ENCODE measurements around the gene WIPF2.

The WIPF2 gene

DNA sequence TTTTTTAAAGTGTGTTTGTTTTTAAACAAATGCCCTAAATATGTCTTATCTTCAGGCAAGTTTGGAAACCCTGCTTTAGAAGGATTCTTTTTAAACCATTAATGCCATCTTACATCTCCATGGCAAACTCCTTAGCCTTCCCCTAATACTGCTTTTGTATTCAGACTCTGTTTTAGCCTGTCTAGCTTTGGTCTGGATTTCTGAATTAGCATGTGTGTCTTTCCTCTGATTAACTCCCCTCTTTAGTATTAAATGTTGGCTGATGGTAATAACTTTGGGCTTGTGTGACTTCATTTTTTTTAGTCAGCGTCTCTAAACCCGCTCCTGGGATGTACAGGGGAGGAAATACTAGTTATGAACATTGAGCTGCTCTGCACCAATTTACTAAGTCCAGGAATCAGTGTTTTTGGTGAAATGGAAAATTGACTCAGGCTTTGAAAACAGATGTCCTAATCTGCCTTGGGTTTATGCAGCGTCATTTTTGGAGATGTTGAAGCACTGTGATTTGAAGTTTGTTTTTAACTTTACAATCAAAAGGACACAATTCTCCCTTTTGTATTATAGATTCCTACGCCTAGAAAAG is 22.2 kb downstream of the WIPF2 start:
- DNase-seq (ENCODE audit: low read depth, low spot score) = no peak

DNA sequence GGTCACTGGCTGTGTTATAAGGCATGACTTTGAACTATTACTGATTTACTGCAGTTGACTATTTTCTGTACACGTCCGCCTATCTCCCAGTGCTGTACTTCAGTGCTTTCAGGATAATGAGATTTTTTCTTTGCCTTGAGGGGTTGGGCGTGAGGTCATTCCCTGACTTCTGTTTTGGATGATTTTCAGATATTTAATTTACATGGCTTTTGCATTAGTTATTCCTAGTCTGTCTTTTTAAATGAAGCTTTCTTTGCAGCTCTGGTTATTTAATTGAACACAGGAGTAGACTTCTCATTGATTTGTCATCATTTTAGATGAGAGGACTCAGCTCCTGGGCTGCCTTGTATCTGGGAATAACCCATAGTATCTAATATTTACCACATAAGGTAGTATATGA is 23.7 kb downstream of the WIPF2 start:
- DNase-seq (ENCODE audit: low read depth, low spot score) = no peak
- no peak overlapping the region for H3K4me3 ChIP-seq (ENCODE audit: low read length)

More for the DNA sequence above, 22.2 kb downstream of the WIPF2 start:
- H3K4me3 ChIP-seq (ENCODE audit: low read length) = no peak overlapping the region

DNA sequence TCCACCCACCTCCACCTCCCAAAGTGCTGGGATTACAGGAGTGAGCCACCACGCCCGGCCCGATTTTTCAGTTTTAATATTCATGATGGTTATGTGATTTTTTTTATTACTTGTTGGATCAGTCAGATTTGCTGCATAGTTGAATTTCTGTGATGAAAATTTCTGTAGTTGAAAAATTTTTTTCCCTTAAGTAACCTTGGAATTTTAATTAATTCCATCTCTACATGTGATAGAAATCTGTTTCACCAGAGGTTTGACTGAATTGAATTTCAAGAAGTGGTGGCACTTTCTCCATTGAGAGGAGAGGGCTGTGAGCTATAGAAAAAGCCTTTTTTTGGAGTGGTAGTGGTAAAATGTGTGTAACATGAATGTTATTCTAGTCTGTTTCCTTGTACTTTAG is 24.7 kb downstream of the WIPF2 start:
- DNase-seq (ENCODE audit: low read depth, low spot score) = no peak
- H3K4me3 ChIP-seq (ENCODE audit: low read length) = no peak overlapping the region

DNA sequence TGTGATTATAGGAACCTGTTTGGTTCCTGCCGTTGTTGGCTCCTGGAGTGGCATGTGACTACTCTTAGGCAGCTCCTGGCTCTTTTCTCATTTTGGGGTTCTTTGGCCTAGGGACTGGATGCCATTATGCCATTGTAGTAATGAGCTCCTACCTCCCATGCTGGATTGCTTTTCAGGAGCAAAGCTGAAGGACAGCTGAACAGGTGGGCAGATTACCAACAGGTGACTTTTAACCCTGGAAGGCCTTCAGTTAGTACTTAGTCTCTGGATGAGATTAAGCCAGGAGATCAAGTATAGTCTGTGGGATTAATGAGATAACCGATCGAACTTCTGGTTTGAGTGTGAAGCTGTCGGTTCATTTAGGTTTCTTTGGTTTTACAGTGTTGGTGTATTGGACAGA is 25.2 kb downstream of the WIPF2 start:
- no peak for DNase-seq (ENCODE audit: low read depth, low spot score)
- no peak overlapping the region for H3K4me3 ChIP-seq (ENCODE audit: low read length)

DNA sequence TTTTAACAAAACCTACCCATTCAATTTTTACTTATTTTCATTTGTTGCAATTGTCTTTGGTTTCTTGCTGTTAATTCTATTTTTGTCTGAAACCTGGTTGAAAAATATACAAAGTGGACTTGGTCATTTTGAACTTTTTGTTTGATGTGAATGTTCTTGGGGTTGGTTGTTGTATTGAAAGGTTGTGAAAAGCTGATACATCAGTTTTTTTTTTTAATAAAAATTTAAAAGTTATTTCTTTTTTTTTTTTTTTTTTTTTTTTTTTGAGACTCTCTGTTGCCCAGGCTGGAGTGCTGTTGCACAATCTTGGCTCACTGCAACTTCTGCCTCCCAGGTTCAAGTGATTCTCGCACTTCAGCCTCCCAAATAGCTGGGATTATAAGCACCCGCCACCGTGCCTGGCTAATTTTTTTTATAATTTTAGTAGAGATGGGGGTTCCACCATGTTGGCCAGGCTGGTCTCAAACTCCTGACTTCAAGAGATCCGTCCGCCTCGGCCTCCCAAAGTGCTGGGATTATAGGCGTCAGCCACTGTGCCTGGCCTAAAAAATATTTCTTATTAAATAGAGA is 28.9 kb downstream of the WIPF2 start:
- no peak for DNase-seq (ENCODE audit: low read depth, low spot score)
- no peak overlapping the region for H3K4me3 ChIP-seq (ENCODE audit: low read length)

DNA sequence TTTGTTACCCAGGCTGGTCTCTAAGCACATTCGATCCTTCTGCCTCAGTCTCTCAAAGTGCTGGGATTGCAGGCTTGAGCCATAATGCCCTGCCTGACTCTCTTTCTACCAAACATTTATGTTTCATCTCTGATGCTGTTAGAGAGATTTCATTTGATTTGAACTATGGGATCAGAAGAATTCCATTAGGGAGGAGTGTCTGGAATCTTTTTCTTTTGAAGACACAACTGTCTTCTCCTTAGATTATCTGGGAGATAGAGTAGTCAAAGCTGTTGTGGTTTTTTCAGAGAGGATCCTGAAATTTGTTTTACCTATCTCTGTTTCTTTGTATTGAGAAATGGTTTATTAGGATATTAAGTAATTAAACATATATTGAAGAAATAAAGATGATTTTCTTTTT is 29.4 kb downstream of the WIPF2 start:
- DNase-seq (ENCODE audit: low read depth, low spot score) = no peak
- no peak overlapping the region for H3K4me3 ChIP-seq (ENCODE audit: low read length)

DNA sequence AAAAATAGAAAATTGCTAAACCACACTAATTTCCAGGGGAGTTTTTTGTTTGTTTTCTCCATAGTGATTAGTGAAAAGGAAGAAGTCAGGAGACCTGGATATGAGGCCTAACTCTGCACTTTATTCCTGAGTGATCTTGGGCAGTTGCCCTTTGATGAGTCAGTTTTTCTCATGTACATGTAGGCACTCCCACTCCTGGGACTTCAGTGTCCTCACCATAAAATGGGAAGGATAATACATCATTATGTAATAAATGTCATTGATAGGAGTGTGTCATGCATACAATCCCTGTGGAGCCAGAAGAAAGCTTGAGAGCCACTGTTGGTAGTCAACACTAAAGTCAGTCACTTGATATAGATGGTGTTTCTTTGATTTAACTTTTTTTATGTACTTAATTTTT is 32.5 kb downstream of the WIPF2 start:
- no peak for DNase-seq (ENCODE audit: low read depth, low spot score)
- no peak overlapping the region for H3K4me3 ChIP-seq (ENCODE audit: low read length)

DNA sequence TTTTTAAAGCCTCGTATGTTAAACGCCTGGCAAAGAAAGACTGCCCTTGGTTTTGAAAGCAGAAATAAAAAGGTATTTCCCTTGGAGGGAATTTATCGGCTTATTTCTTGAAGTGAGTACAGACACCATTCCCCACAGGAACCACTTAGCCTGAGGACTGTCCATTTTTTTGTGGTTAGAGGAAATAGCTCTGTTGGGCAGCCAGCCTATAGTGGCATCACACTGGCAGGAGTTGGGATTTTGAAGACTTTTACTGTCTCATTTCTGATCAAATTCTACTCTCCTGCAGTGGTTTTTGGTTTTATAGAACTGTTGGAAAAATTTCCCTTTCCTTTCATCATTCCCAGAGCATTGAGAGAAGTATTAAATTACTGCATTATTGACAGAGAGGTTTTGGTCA is 34.5 kb downstream of the WIPF2 start:
- no peak for DNase-seq (ENCODE audit: low read depth, low spot score)
- no peak overlapping the region for H3K4me3 ChIP-seq (ENCODE audit: low read length)

DNA sequence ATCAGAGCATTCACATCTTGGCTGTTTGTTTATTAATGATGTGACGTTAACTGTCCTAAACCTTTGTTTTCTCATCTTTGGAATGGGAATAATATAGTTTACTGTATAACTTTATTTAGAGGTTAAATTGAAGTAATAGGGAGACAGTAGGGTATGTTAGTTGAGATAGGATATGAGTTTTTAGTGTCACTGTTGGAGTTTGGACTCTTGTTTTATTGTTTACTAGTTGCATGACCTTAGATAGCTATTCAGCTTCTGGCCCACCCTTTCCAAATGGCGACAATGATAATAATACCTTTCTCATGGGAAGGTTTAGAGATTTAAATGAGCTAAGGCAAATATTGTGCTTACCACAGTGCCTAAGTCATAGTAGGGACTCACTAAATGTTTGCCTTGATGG is 40.4 kb downstream of the WIPF2 start:
- no peak for DNase-seq (ENCODE audit: low read depth, low spot score)
- H3K4me3 ChIP-seq (ENCODE audit: low read length) = no peak overlapping the region

DNA sequence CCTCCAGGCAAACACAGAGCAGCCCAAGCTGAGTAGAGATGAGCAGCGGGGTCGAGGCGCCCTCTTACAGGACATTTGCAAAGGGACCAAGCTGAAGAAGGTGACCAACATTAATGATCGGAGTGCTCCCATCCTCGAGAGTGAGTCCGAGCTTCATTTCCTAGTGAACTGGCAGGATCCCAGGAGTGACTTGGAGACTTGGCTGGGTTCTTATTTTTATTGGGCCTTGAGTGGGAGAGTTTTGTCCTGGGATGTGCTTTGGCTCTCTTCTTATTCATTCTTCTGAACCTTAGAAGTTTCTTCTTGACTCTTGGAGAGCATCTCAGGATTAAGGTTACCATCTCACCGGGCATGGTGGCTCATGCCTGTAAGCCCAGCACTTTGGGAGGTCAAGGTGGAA is 41.4 kb downstream of the WIPF2 start:
- no peak overlapping the region for H3K4me3 ChIP-seq (ENCODE audit: low read length)
- DNase-seq (ENCODE audit: low read depth, low spot score) = no peak

DNA sequence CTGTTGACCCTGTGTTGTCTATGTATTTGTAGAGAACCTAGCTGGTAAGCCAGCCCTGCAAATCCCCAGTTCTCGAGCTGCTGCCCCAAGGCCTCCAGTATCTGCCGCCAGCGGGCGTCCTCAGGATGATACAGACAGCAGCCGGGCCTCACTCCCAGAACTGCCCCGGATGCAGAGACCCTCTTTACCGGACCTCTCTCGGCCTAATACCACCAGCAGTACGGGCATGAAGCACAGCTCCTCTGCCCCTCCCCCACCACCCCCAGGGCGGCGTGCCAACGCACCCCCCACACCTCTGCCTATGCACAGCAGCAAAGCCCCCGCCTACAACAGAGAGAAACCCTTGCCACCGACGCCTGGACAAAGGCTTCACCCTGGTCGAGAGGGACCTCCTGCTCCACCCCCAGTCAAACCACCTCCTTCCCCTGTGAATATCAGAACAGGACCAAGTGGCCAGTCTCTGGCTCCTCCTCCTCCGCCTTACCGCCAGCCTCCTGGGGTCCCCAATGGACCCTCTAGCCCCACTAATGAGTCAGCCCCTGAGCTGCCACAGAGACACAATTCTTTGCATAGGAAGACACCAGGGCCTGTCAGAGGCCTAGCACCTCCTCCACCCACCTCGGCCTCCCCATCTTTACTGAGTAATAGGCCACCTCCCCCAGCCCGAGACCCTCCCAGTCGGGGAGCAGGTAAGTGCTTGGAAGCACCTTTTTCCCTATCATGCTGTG is 45.5 kb downstream of the WIPF2 start:
- H3K4me3 ChIP-seq (ENCODE audit: low read length) = no peak overlapping the region
- DNase-seq (ENCODE audit: low read depth, low spot score) = no peak

DNA sequence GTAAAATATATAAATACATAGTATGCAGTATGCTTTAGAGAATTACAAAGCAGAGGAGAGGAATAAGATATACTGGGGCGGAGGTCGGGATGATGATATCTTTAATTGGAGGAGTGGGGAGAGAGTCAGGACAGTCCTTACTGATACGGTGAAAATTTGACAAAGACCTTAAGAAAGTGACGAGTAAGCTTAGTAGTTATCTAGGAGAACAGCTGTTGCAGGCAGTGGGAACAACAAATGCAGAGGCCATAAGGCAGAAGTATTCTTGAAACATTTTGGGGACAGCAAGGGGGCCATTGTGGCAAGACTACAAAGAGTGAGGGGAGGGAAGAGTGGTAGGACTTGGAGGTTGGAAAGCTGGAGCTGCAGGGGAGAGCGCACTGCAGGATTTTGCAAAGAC is 46.2 kb downstream of the WIPF2 start:
- DNase-seq (ENCODE audit: low read depth, low spot score) = no peak
- H3K4me3 ChIP-seq (ENCODE audit: low read length) = no peak overlapping the region

DNA sequence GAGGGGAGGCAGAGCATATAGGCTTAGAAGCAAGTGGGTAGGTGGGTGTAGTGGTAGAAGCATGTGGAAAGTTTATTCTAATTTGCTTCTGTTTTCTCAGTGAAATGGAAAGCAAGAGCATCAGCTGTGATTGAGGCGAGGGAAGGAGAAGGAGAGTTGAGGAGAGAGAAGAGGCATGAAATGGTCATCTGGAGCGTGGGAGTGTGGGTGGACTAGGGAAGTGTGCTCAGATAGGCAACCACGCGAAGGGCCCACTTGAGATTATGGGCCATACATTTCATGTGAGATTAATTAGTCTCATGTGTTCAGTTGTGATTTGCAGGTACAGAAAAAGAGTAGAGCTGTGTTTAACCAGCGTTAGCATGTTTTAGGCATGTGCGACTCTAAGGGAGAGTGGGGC is 47.8 kb downstream of the WIPF2 start:
- DNase-seq (ENCODE audit: low read depth, low spot score) = no peak

DNA sequence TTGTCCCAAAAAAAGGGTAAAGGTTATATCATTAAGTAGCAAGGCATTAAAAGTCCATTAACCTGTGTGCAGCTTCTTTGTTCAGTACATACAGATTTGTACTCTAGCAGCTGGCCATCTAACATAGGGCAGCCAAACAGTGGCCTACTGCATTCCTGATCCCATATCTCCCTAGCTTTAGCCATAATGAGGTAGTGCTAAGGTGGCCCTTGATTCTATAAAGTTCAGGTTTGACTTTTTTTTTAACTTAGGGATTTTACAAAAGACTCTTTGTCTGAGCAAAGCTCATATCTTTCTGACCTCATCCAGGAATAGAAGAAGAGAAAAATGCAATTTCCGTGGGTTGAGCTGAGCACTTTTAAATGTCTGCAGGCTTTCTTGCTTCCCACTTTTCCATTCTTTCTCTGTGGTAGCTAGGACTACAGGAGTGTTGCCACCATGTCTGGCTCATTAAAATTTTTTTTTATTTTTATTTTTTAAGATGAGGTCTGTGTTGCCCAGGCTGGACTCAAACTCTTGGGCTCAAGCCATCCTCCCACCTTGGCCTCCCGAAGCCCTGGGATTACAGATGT is 49.1 kb downstream of the WIPF2 start:
- H3K4me3 ChIP-seq (ENCODE audit: low read length) = no peak overlapping the region

More for the DNA sequence above, 47.8 kb downstream of the WIPF2 start:
- H3K4me3 ChIP-seq (ENCODE audit: low read length) = no peak overlapping the region

DNA sequence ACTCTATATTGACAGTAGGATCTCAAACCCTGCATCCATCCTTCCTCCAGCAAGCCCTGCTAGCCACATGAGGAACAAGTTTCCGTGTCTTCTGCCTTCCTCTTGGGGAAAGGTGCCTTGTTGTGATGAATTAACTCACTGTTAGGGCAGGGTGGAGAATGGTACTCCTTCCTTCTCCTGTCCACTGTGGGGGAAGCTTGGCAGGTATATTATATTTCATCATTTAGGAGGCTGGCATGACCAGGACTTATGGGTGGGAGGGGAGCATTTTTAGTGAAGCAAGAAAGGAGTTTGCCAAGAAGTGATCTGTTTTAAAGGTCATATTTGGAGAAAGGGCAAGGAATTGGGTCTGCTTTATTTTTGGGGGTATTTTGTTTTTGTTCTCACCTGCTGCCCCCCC is 59.3 kb downstream of the WIPF2 start:
- no peak for DNase-seq (ENCODE audit: low read depth, low spot score)
- no peak overlapping the region for H3K4me3 ChIP-seq (ENCODE audit: low read length)

More for the DNA sequence above, 49.1 kb downstream of the WIPF2 start:
- DNase-seq (ENCODE audit: low read depth, low spot score) = no peak

DNA sequence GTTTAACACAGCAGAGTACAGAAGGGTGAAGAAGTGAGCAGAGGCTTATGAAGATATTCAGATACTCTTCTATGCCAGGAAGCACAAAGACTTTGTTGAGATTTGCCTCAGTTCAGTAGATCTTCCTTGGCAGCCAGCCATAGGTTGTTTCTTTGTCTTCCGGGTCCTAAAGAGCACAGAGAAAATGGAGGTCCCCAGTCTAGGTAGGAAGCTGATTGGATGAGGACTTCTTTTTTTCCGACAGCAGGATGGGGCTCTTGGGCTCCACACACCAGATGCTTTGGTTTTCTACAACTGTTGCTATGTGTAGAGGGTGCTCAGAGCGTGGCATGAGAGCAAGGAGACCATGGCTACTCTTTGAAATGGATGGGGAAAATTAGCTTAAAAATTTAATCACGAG is 60.3 kb downstream of the WIPF2 start:
- no peak for DNase-seq (ENCODE audit: low read depth, low spot score)

DNA sequence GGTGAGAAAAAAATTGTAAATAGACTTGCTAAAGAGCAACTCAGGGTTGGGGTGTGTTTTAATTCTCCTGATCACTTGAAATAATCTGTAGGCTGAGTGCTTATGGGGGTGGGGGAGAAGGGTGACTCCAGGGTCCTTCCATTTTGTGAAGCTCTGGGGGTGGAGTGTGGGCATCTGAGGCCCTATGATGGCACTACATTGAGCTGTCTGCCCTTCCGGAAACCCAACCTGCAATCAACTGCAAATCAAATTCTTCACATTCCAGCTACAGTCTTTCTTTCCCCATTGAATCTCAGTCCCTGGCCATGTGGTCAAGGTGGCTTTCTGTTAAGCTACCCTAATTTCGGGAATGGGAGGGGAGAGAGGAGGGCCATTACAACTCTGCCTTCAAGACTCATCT is 62.6 kb downstream of the WIPF2 start:
- DNase-seq (ENCODE audit: low read depth, low spot score) = no peak
- no peak overlapping the region for H3K4me3 ChIP-seq (ENCODE audit: low read length)

More for the DNA sequence above, 60.3 kb downstream of the WIPF2 start:
- H3K4me3 ChIP-seq (ENCODE audit: low read length) = no peak overlapping the region

DNA sequence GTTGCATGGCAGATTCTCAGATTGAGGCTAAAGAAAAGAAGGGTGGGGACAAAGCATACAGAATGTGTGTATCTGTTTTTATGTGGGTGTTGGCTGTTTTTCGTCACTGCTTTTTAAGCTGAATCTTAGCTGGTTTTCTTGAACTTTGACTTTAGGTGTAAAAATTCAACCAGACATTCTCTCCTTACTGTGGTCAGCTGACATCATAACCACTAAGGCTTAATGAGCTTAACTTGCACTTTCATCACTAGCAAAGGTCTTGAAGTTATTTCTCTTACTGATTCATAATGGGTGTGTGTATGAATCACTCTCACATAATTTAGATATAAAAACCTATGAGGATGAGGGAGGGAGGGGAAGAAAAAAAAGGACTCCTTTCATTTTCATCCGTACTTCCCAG is 64.6 kb downstream of the WIPF2 start:
- no peak for DNase-seq (ENCODE audit: low read depth, low spot score)
- no peak overlapping the region for H3K4me3 ChIP-seq (ENCODE audit: low read length)

DNA sequence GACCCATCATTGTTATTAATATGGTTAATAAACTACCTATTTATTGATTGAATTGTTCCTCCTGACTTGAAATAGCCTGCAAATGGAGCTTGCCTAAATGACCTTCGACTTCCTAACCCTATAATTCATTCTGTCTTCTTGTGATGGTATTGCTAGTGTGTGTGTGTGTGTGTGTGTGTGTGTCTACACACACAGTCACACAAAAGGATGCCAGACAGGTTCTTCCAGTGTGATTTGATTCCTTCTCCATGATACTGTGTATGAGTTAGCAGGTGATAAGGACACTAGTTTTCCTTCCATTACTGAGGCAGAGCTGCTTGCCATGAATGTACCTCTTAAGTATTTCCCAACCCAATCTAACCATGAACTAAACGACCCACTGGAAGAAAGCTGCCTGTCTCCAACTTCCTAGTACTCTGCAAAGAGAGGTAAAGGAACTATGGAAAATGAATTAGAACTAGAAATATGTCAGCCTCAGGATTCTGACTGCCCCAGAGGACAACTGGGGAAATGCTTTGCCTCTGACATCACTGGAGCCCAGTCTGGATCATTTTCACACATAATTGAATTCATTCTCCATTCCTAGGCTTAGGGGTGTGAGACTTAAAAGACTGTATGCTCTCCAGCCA is 65.1 kb downstream of the WIPF2 start:
- no peak overlapping the region for H3K4me3 ChIP-seq (ENCODE audit: low read length)
- DNase-seq (ENCODE audit: low read depth, low spot score) = no peak

DNA sequence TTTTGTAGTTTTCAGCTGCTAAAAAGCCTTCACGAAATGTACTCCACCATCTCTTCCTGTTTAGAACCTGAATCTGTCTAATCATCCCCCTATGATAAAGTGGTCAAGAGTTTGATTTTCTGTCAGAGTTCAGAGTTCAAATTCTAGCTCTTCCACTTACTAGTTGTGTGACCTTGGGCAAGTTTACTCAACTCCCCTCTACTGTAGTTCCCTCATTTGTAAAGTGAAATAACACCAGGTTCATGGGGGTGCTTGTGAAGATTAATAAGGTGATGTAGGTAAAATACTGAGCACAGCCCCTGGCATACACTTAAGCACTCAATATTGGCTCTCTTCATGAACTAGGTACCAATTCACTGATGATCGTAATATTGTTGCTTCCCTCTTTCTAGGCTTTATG is 67.4 kb downstream of the WIPF2 start:
- H3K4me3 ChIP-seq (ENCODE audit: low read length) = no peak overlapping the region
- DNase-seq (ENCODE audit: low read depth, low spot score) = no peak

Data from Jurkat, Clone E6-1 (cell line).